IMR-90 (cell line): ENCODE results near the gene ELMO1. TPM values are rescaled to one million over a fixed set of nuclear protein-coding genes. Genes with fewer than 3 reads are reported as not detected.

Experiments
- ATAC-seq: fragments of 200-7000 bp; cut with Tn5 transposase; 2 replicates; pipeline ENCODE4 v1.9.1; 2020; ENCODE audit warnings: low read depth, mild to moderate bottlenecking, moderate library complexity
- BruUV-seq: library from RNA; stranded (reverse); fragments of 400-500 nt; replicated peaks from 2 replicates; lab custom pipeline; 2021; lab: Mats Ljungman, UMichigan
- CTCF ChIA-PET: fragments of 300-600 bp; formaldehyde crosslinking; extraction: SDS; loops from one replicate; lab custom pipeline; 2021; ENCODE audit warnings: antibody characterized with exemption; lab: Yijun Ruan, JAX
- POLR2A ChIA-PET: fragments of 300-600 bp; sonication (Branson Sonifier 250); formaldehyde crosslinking; loops from one replicate; lab custom pipeline; 2022; ENCODE audit warnings: antibody characterized with exemption; ENCODE audit not compliant: unreplicated experiment; lab: Charles Lee
- DNase-seq: peaks from one replicate; pipeline ENCODE4 v3.0.0; 2013
- H2AFZ ChIP-seq: replicated peaks from 2 replicates; pipeline ENCODE3; 2013; ENCODE audit warnings: low read length, mild to moderate bottlenecking; ENCODE audit not compliant: poor library complexity
- H2AK5ac ChIP-seq: 2 replicates; pipeline ENCODE4 v1.6.1; 2013; ENCODE audit warnings: low read depth, low read length, inconsistent platforms
- H2AK9ac ChIP-seq: replicated peaks from 2 replicates; pipeline ENCODE3; 2013; ENCODE audit warnings: mild to moderate bottlenecking, low read depth, low read length, moderate library complexity; ENCODE audit not compliant: poor library complexity
- H2BK120ac ChIP-seq: 2 replicates; pipeline ENCODE4 v1.6.1; 2013; ENCODE audit warnings: low read depth, low read length, inconsistent platforms
- H2BK15ac ChIP-seq: 3 replicates; pipeline ENCODE4 v1.6.1; 2013; ENCODE audit warnings: low read depth, low read length, inconsistent platforms
- H2BK20ac ChIP-seq: 2 replicates; pipeline ENCODE4 v1.6.1; 2013; ENCODE audit warnings: low read depth, mild to moderate bottlenecking, inconsistent platforms, low read length, moderate library complexity
- H2BK5ac ChIP-seq: 2 replicates; pipeline ENCODE4 v1.6.1; 2013; ENCODE audit warnings: mild to moderate bottlenecking, low read depth, low read length, inconsistent platforms; ENCODE audit not compliant: poor library complexity, severe bottlenecking
- H3K14ac ChIP-seq: replicated peaks from 2 replicates; pipeline ENCODE4 v1.6.1; 2013; ENCODE audit warnings: low read depth, low read length, inconsistent platforms
- H3K18ac ChIP-seq: 2 replicates; pipeline ENCODE4 v1.6.1; 2013; ENCODE audit warnings: low read depth, low read length, control low read depth
- H3K23ac ChIP-seq: 2 replicates; pipeline ENCODE4 v1.6.1; 2013; ENCODE audit warnings: low read depth, low read length, inconsistent platforms
- H3K27ac ChIP-seq: 2 replicates; pipeline ENCODE4 v1.5.1; 2013; ENCODE audit warnings: mild to moderate bottlenecking, control low read depth, low read length; ENCODE audit not compliant: insufficient read depth
- H3K27me3 ChIP-seq: 2 replicates; pipeline ENCODE4 v1.6.1; 2013; ENCODE audit warnings: low read length; ENCODE audit not compliant: control insufficient read depth, insufficient read depth
- H3K36me3 ChIP-seq: 2 replicates; pipeline ENCODE4 v1.6.1; 2013; ENCODE audit warnings: low read length, mixed read lengths; ENCODE audit not compliant: control insufficient read depth, insufficient read depth
- H3K4ac ChIP-seq: 2 replicates; pipeline ENCODE4 v1.6.1; 2013; ENCODE audit warnings: low read depth, low read length, inconsistent platforms
- H3K4me1 ChIP-seq: 2 replicates; pipeline ENCODE4 v1.6.1; 2013; ENCODE audit warnings: low read length, mixed read lengths; ENCODE audit not compliant: control insufficient read depth, insufficient read depth
- H3K4me2 ChIP-seq: 2 replicates; pipeline ENCODE4 v1.6.1; 2013; ENCODE audit warnings: low read depth, mild to moderate bottlenecking, control low read depth, low read length, moderate library complexity
- H3K4me3 ChIP-seq: 2 replicates; pipeline ENCODE4 v1.5.1; 2013; ENCODE audit warnings: low read depth, mild to moderate bottlenecking, control low read depth, low read length, moderate library complexity; ENCODE audit not compliant: insufficient read depth
- H3K56ac ChIP-seq: 2 replicates; pipeline ENCODE4 v1.6.1; 2013; ENCODE audit warnings: low read length, inconsistent platforms; ENCODE audit not compliant: insufficient read depth; ENCODE audit errors: extremely low read depth
- H3K79me1 ChIP-seq, 2 experiments: 2 replicates each; pipeline ENCODE4 v1.6.1; 2013; ENCODE audit warnings: low read length in 2 of 2, inconsistent platforms in 1 of 2, low read depth in 1 of 2
- H3K9ac ChIP-seq: 2 replicates; pipeline ENCODE4 v1.6.1; 2013; ENCODE audit warnings: low read depth, low read length, control low read depth
- H3K9me1 ChIP-seq: 2 replicates; pipeline ENCODE4 v1.6.1; 2013; ENCODE audit warnings: low read length, inconsistent platforms; ENCODE audit not compliant: insufficient read depth
- H3K9me3 ChIP-seq: 2 replicates; pipeline ENCODE4 v1.6.1; 2013; ENCODE audit warnings: low read length; ENCODE audit not compliant: control insufficient read depth, insufficient read depth
- H4K20me1 ChIP-seq: 2 replicates; pipeline ENCODE4 v1.6.1; 2013; ENCODE audit warnings: low read length, inconsistent platforms; ENCODE audit not compliant: insufficient read depth
- H4K5ac ChIP-seq: 2 replicates; pipeline ENCODE4 v1.6.1; 2013; ENCODE audit warnings: mild to moderate bottlenecking, low read depth, low read length, control low read depth
- H4K8ac ChIP-seq, 2 experiments: 2 replicates each; pipeline ENCODE4 v1.6.1; 2013; ENCODE audit warnings: low read depth in 2 of 2, low read length in 2 of 2, control low read depth in 1 of 2, inconsistent platforms in 1 of 2
- H4K91ac ChIP-seq: 2 replicates; pipeline ENCODE4 v1.6.1; 2013; ENCODE audit warnings: low read depth, low read length, inconsistent platforms; ENCODE audit not compliant: insufficient read depth
- FOS ChIP-seq: fragments of 150-350 bp; IDR thresholded peaks from 2 replicates; pipeline ENCODE4 v1.6.1; 2016; ENCODE audit warnings: low read depth, low read length
- MAFK ChIP-seq: IDR thresholded peaks from 2 replicates; pipeline ENCODE4 v1.6.1; 2012; ENCODE audit warnings: low read depth, low read length, improper control_type of control experiment
- MXI1 ChIP-seq: IDR thresholded peaks from 2 replicates; pipeline ENCODE4 v1.6.1; 2012; ENCODE audit warnings: low read depth, mild to moderate bottlenecking, low read length, moderate library complexity, borderline replicate concordance
- RCOR1 ChIP-seq: IDR thresholded peaks from 2 replicates; pipeline ENCODE4 v1.6.1; 2012; ENCODE audit warnings: mild to moderate bottlenecking, low read length, improper control_type of control experiment; ENCODE audit not compliant: insufficient replicate concordance
- RFX5 ChIP-seq: IDR thresholded peaks from 2 replicates; pipeline ENCODE4 v1.8.0; 2012; ENCODE audit warnings: low read depth, mild to moderate bottlenecking, low read length, moderate library complexity
- WGBS, 2 experiments: methylation state at CpG; one replicate each; pipeline versions ENCODE4 v1.1.5 to v1.1.7; 2013; ENCODE audit warnings: missing lambda C conversion rate in 2 of 2; ENCODE audit not compliant: insufficient read length in 1 of 2; ENCODE audit errors: extremely low coverage in 2 of 2; 5-methylcytosine and 5-hydroxymethylcytosine counted together
- dilution Hi-C: fragments of 300-500 bp; cut with HindIII; formaldehyde crosslinking; loops from one replicate; pipeline ENCODE4 v1.14.3; 2018; ENCODE audit warnings: low sequenced_read_pairs; ENCODE audit not compliant: unreplicated experiment
- in situ Hi-C: fragments of 300-500 bp; cut with MboI; formaldehyde crosslinking; loops from 3 replicates; pipeline ENCODE4 v1.14.3; 2019; ENCODE audit warnings: low sequenced_read_pairs, inconsistent platforms, mixed read lengths
- intact Hi-C: fragments of 100-400 bp; cut with micrococcal nuclease; formaldehyde crosslinking; loops from 2 replicates; pipeline ENCODE4 v1.10.0; 2022
- polyA plus RNA-seq, 3 experiments: library from polyadenylated mRNA; depleted of rRNA; stranded (reverse); fragments of >200 nt; gene quantifications; 2 replicates each; pipeline ENCODE4 v1.2.3, GENCODE V29; 2012; ENCODE audit warnings: low replicate concordance in 1 of 3
- total RNA-seq: library from RNA; depleted of rRNA; stranded (reverse); fragments of >200 nt; gene quantifications from 2 replicates; pipeline ENCODE4 v1.2.3, GENCODE V29; 2012

ELMO1 gene
- total and polyA plus RNA-seq, 2 of the 4 experiments (the other 2 are of a cell fraction) = 0.03 TPM; not detected in 1

- CTCF ChIA-PET = no interaction called here
- no CpG with 5 or more reads among the region's 5 CpGs for WGBS, 2 experiments
- TF ChIP-seq RCOR1 = no peak
- no peak for TF ChIP-seq RFX5
- no peak for TF ChIP-seq MAFK
- no peak for TF ChIP-seq FOS
- no peak for TF ChIP-seq MXI1
- Histone ChIP-seq H3K14ac (no peak overlapping the region), H3K9ac (no peak overlapping the region), H2BK20ac (no peak overlapping the region), H4K5ac (no peak overlapping the region), H4K91ac (no peak overlapping the region), H3K9me3 (peaks cover 9% of the 10 kb centered on the region), H2AFZ (no peak overlapping the region), H2AK5ac (no peak overlapping the region), H3K18ac (no peak overlapping the region), H3K23ac (no peak overlapping the region), H2BK5ac (no peak overlapping the region), H2BK120ac (no peak overlapping the region), H3K27ac (no peak overlapping the region), H4K8ac (no peak overlapping the region), H3K4me1 (no peaks in the 10 kb centered on the region), H3K36me3 (no peaks in the 10 kb centered on the region), H3K56ac (no peak overlapping the region), H3K9me1 (no peaks in the 10 kb centered on the region), H3K4me3 (no peak overlapping the region), H4K20me1 (no peaks in the 10 kb centered on the region), H3K27me3 (no peaks in the 10 kb centered on the region), H3K4ac (no peak overlapping the region), H3K79me1 (no peaks in the 10 kb centered on the region), H2AK9ac (no peak overlapping the region), H2BK15ac (no peak overlapping the region), H3K4me2 (no peak overlapping the region)
- intact Hi-C loops (no loop called here), in situ Hi-C loops (no loop called here), dilution Hi-C loops (no loop called here)
- POLR2A ChIA-PET = no interaction called here
- no peak for ATAC-seq
- no peak for DNase-seq
- BruUV-seq = no TSS peak
Measured at GRCh38 chr7:37285706-37286453, 162.8 kb downstream of the ELMO1 start.
